GM12878 (cell line): Measurements from ENCODE around the gene FAM9C. TPM values are rescaled to one million over a fixed set of nuclear protein-coding genes. Genes with fewer than 3 reads are reported as not detected.
A peak's percentile ranks its signal among the peaks of the same experiment; 100 is the strongest.

ENCODE experiments used
- ATAC-seq: fragments of 200-7000 bp; cut with Tn5 transposase; 3 replicates; pipeline ENCODE4 v1.9.1; 2020; ENCODE audit warnings: mild to moderate bottlenecking, moderate library complexity
- BruUV-seq: library from RNA; stranded (reverse); fragments of 400-500 nt; replicated peaks from 2 replicates; lab custom pipeline; 2021; lab: Mats Ljungman, UMichigan
- CTCF ChIA-PET: fragments of 300-600 bp; sonication (Branson Sonifier 250); formaldehyde crosslinking; extraction: SDS; loops from one replicate; lab custom pipeline; 2021; ENCODE audit warnings: inconsistent platforms; lab: Yijun Ruan, JAX
- POLR2A ChIA-PET: fragments of 350-600 bp; formaldehyde crosslinking; extraction: SDS; loops from one replicate; lab custom pipeline; 2021; ENCODE audit warnings: inconsistent platforms; lab: Charles Lee
- RAD21 ChIA-PET: fragments of 300-600 bp; sonication (Branson Sonifier 250); formaldehyde crosslinking; loops from one replicate; lab custom pipeline; 2023; ENCODE audit warnings: antibody characterized with exemption; ENCODE audit not compliant: unreplicated experiment; lab: Charles Lee
- SMC1A ChIA-PET: fragments of 300-600 bp; sonication (Branson Sonifier 250); formaldehyde crosslinking; loops from one replicate; lab custom pipeline; 2023; ENCODE audit not compliant: unreplicated experiment, uncharacterized antibody; lab: Charles Lee
- DNase-seq: peaks from one replicate; pipeline ENCODE4 v3.0.0-alpha.2; 2011; ENCODE audit warnings: low read depth, low spot score
- FAIRE-seq: peaks from 3 replicates; lab custom pipeline; 2011; peaks lifted over from hg19 to GRCh38; lab: Jason Lieb, UNC
- H2AFZ ChIP-seq: 2 replicates; pipeline ENCODE4 v1.6.0; 2011; ENCODE audit warnings: low read depth, low read length, control low read depth; ENCODE audit not compliant: control insufficient read depth
- H3K27ac ChIP-seq: 2 replicates; pipeline ENCODE4 v1.5.1; 2011; ENCODE audit warnings: control low read depth; ENCODE audit not compliant: control insufficient read depth, insufficient read depth
- H3K27me3 ChIP-seq, 2 experiments: replicated peaks in 1 of 2; 2 replicates each; pipeline versions ENCODE4 v1.6.0 to v1.6.1; 2011; ENCODE audit warnings: low read length in 1 of 2; ENCODE audit not compliant: control insufficient read depth in 2 of 2, insufficient read depth in 2 of 2
- H3K36me3 ChIP-seq, 2 experiments: 2 replicates each; pipeline ENCODE4 v1.5.1; 2011; ENCODE audit warnings: low read length in 1 of 2; ENCODE audit not compliant: control insufficient read depth in 2 of 2, insufficient read depth in 2 of 2
- H3K4me1 ChIP-seq: 2 replicates; pipeline ENCODE4 v1.6.1; 2011; ENCODE audit warnings: mild to moderate bottlenecking, low read length, moderate library complexity, mixed read lengths; ENCODE audit not compliant: control insufficient read depth, insufficient read depth
- H3K4me2 ChIP-seq: 2 replicates; pipeline ENCODE4 v1.6.0; 2011; ENCODE audit warnings: control low read depth; ENCODE audit not compliant: control insufficient read depth, insufficient read depth
- H3K4me3 ChIP-seq: fragments of 200-600 bp; sonication (generic); 2 replicates; pipeline ENCODE4 v1.5.1; 2016
- H3K79me2 ChIP-seq: 2 replicates; pipeline ENCODE4 v1.6.0; 2011; ENCODE audit warnings: low read length; ENCODE audit not compliant: control insufficient read depth, insufficient read depth
- H3K9ac ChIP-seq: 2 replicates; pipeline ENCODE4 v1.8.0; 2011; ENCODE audit warnings: low read length, control low read depth, mixed read lengths; ENCODE audit not compliant: control insufficient read depth, insufficient read depth
- H3K9me3 ChIP-seq: replicated peaks from 3 replicates; pipeline ENCODE4 v1.5.1; 2011; ENCODE audit warnings: mild to moderate bottlenecking, low read length; ENCODE audit not compliant: control insufficient read depth, insufficient read depth
- H4K20me1 ChIP-seq: 2 replicates; pipeline ENCODE4 v1.6.0; 2011; ENCODE audit not compliant: control insufficient read depth, insufficient read depth
- BMI1 ChIP-seq: fragments of 450-650 bp; IDR thresholded peaks from 2 replicates; pipeline ENCODE4 v1.6.1; 2016; ENCODE audit warnings: mild to moderate bottlenecking, moderate library complexity, borderline replicate concordance
- CBFB ChIP-seq: IDR thresholded peaks from 2 replicates; pipeline ENCODE4 v1.6.1; 2016; ENCODE audit warnings: antibody characterized with exemption, low read depth
- CEBPB ChIP-seq, 2 experiments: fragments of 150-350 bp in 1 of 2; IDR thresholded peaks; 2 replicates each; pipeline ENCODE4 v1.6.1; 2012 to 2014; ENCODE audit warnings: low read depth in 2 of 2, low read length in 2 of 2, borderline replicate concordance in 1 of 2, inconsistent platforms in 1 of 2
- CHD2 ChIP-seq: IDR thresholded peaks from 2 replicates; pipeline ENCODE4 v1.6.1; 2011; ENCODE audit warnings: low read depth, low read length, improper control_type of control experiment, borderline replicate concordance
- HSF1 ChIP-seq: fragments of 150-350 bp; IDR thresholded peaks from 2 replicates; pipeline ENCODE4 v1.6.1; 2014; ENCODE audit warnings: mild to moderate bottlenecking, low read depth, low read length
- PML ChIP-seq: IDR thresholded peaks from 2 replicates; pipeline ENCODE4 v1.6.1; 2012; ENCODE audit warnings: low read length, inconsistent platforms
- POLR2A ChIP-seq: IDR thresholded peaks from 2 replicates; pipeline ENCODE4 v1.6.1; 2011; ENCODE audit warnings: low read depth, mild to moderate bottlenecking, low read length
- POLR2AphosphoS2 ChIP-seq: IDR thresholded peaks from 2 replicates; pipeline ENCODE4 v1.6.1; 2011; ENCODE audit warnings: low read depth, mild to moderate bottlenecking, low read length, improper control_type of control experiment, moderate library complexity
- STAT1 ChIP-seq: fragments of 450-650 bp; conservative IDR thresholded peaks from 2 replicates; pipeline ENCODE4 v1.6.1; 2014; ENCODE audit warnings: antibody characterized with exemption, mild to moderate bottlenecking
- WRNIP1 ChIP-seq: IDR thresholded peaks from 2 replicates; pipeline ENCODE4 v1.6.1; 2011; ENCODE audit warnings: low read depth, low read length, improper control_type of control experiment, borderline replicate concordance
- WGBS: methylation state at CpG from one replicate; pipeline ENCODE4 v1.1.6; 2016; ENCODE audit warnings: low lambda C conversion rate; ENCODE audit not compliant: insufficient replicate concordance, insufficient coverage; ENCODE audit errors: missing lambda C conversion rate; 5-methylcytosine and 5-hydroxymethylcytosine counted together
- in situ Hi-C: fragments of 300-500 bp; cut with MboI; formaldehyde crosslinking; loops from 9 replicates; pipeline ENCODE4 v1.14.3; 2018; ENCODE audit warnings: mixed read lengths
- intact Hi-C: fragments of 100-400 bp; cut with micrococcal nuclease; formaldehyde crosslinking; loops from one replicate; pipeline ENCODE4 v1.14.2; 2022; ENCODE audit not compliant: unreplicated experiment
- polyA plus RNA-seq, 11 experiments: library from polyadenylated mRNA; depleted of rRNA in 4 of 11; unstranded in 6 of 11; stranded (reverse) in 5 of 11; fragments of >200 nt; fragmentation: Nextera tagmentation in 4 of 11; fragmentation: Illumina TruSeq in 1 of 11; extraction: Ambion mirVana in 4 of 11; extraction: Trizol in 1 of 11; gene quantifications; 1 replicate in 1 of 11; 2 replicates in 10 of 11; pipeline versions ENCODE4 v1.2.1 to v1.2.3, GENCODE V29; 2011 to 2016; ENCODE audit warnings: inconsistent platforms in 2 of 11, missing spikeins in 2 of 11, low read depth in 1 of 11
- total RNA-seq, 4 experiments: library from RNA; depleted of rRNA in 3 of 4; stranded (reverse); fragments of >200 nt in 3 of 4; fragmentation: Illumina TruSeq in 1 of 4; extraction: Trizol in 1 of 4; gene quantifications; 2 replicates each; pipeline versions ENCODE4 v1.2.1 to v1.2.3, GENCODE V29; 2013 to 2021

FAM9C gene
- total and polyA plus RNA-seq, 10 of the 15 experiments (the other 5 are each of a cell fraction or from before 2014, with no cell fraction given) = 0.01 to 0.03 TPM; not detected in 8

GRCh38 chrX:12986886-12987285, 57.5 kb downstream of the FAM9C start:
- no peaks in the 10 kb centered on the region; the same call in 2 of the 3 replicates for H3K9me3 ChIP-seq
- ATAC-seq (no peak), FAIRE-seq (no peak)
- SMC1A ChIA-PET = interaction anchor here (1.2 to 24.6 kb wide), 9 partner anchors 9 to 501 kb away, joined by 7 to 595 read pairs (median 51); no protein-coding TSS in a partner anchor
- peak overlapping the region; percentile 27; the same call in 1 of the 2 replicates for H2AFZ ChIP-seq
- POLR2A ChIA-PET = interaction anchor here (0.7 to 13.6 kb wide), 9 partner anchors 10 to 104 kb away, joined by 3 to 157 read pairs (median 3); no protein-coding TSS in a partner anchor
- RAD21 ChIA-PET = interaction anchor here (0.9 to 23.0 kb wide), 9 partner anchors 9 to 502 kb away, joined by 3 to 562 read pairs (median 18); no protein-coding TSS in a partner anchor
- peak overlapping the region; percentile 31 for H3K9ac ChIP-seq
- H3K79me2 ChIP-seq = no peaks in the 10 kb centered on the region
- 69% methylated on average over 2 of the region's 2 CpGs for whole genome bisulfite sequencing
- BruUV-seq = no TSS peak
- H3K4me3 ChIP-seq = 0 out of 2 replicates have a peak overlapping the region, but pooled peaks have one; percentile 5
- intact Hi-C loops = loop anchor here (1.0 kb wide), 1 partner anchor 13 kb away; no protein-coding TSS in a partner anchor
- CTCF ChIA-PET = interaction anchor here (0.9 to 6.0 kb wide), 13 partner anchors 9 to 267 kb away, joined by 3 to 35 read pairs (median 5); no protein-coding TSS in a partner anchor
- TF ChIP-seq WRNIP1 = no peak
- no peak for TF ChIP-seq POLR2A
- no peak for TF ChIP-seq CHD2
- TF ChIP-seq PML = no peak
- no peak for TF ChIP-seq POLR2AphosphoS2
- no peak for TF ChIP-seq BMI1
- TF ChIP-seq HSF1 = no peak
- no peak for TF ChIP-seq CEBPB (IDR thresholded peaks at IDR 0.05; ENCODE audit: borderline replicate concordance in 1 of 2, low read depth in 2 of 2, low read length in 2 of 2)
- no peak for TF ChIP-seq STAT1
- TF ChIP-seq CBFB = no peak
- TF ChIP-seq, all 136 proteins: peak for 0
- H3K4me2 ChIP-seq = peak overlapping the region; percentile 75
- peak overlapping the region; percentile 98 for H3K27ac ChIP-seq
- in situ Hi-C loops = no loop called here
- H3K4me1 ChIP-seq = peaks cover 57% of the 10 kb centered on the region
- no peaks in the 10 kb centered on the region for H4K20me1 ChIP-seq
- no peaks in the 10 kb centered on the region for H3K36me3 ChIP-seq
- no peak for DNase-seq
- H3K27me3 ChIP-seq = no peaks in the 10 kb centered on the region
